Heart right ventricle (tissue), 16 donors: ENCODE data around the gene SPECC1. TPM values are rescaled to one million over a fixed set of nuclear protein-coding genes. Genes with fewer than 3 reads are reported as not detected.

Source experiments
- ATAC-seq, 8 donors: fragments of 200-7000 bp; cut with Tn5 transposase; one replicate each; pipeline ENCODE4 v1.9.1; 2020; ENCODE audit warnings: mild to moderate bottlenecking in 8 of 8, moderate library complexity in 8 of 8, moderate number of reproducible peaks in 1 of 8
- DNase-seq, 2 donors: peaks; one replicate each; pipeline ENCODE4 v3.0.0-alpha.2; 2020
- H3K27ac ChIP-seq, 10 donors: fragments of 200-600 bp; sonication (generic) in 2 of 10; one replicate each; pipeline versions ENCODE4 v1.5.0 to v1.8.0; 2020 to 2022; ENCODE audit warnings: mild to moderate bottlenecking in 3 of 10
- H3K27me3 ChIP-seq, 7 donors: fragments of 200-600 bp; one replicate each; pipeline ENCODE4 v1.8.0; 2021 to 2022; ENCODE audit warnings: mild to moderate bottlenecking in 2 of 7
- H3K36me3 ChIP-seq, 9 donors: fragments of 200-600 bp; sonication (generic) in 1 of 9; one replicate each; pipeline versions ENCODE4 v1.5.0 to v1.8.0; 2020 to 2022; ENCODE audit warnings: mild to moderate bottlenecking in 2 of 9
- H3K4me1 ChIP-seq, 9 donors: fragments of 200-600 bp; sonication (generic) in 1 of 9; one replicate each; pipeline versions ENCODE4 v1.5.0 to v1.8.0; 2020 to 2022; ENCODE audit warnings: mild to moderate bottlenecking in 4 of 9
- H3K4me3 ChIP-seq, 10 donors: fragments of 200-600 bp; sonication (generic) in 2 of 10; one replicate each; pipeline versions ENCODE4 v1.5.0 to v1.8.0; 2020 to 2022; ENCODE audit warnings: mild to moderate bottlenecking in 7 of 10, moderate library complexity in 2 of 10
- H3K9me3 ChIP-seq, 11 donors: fragments of 200-600 bp in 10 of 11; sonication (generic) in 2 of 11; one replicate each; pipeline versions ENCODE4 v1.5.0 to v1.8.0; 2013 to 2022; ENCODE audit warnings: mild to moderate bottlenecking in 2 of 11, control low read depth in 1 of 11, moderate library complexity in 1 of 11
- WGBS, 2 donors: extraction: QIAGEN DNeasy Blood & Tissue Kit; methylation state at CpG; one replicate each; pipeline ENCODE4 v1.1.7; 2013; ENCODE audit warnings: inconsistent platforms in 1 of 2; 5-methylcytosine and 5-hydroxymethylcytosine counted together
- intact Hi-C, 10 donors: fragments of 100-400 bp; cut with DNase I; formaldehyde crosslinking; loops; one replicate each; pipeline versions ENCODE4 v1.11.1 to v1.14.2; 2022
- polyA plus RNA-seq, 2 donors: library from polyadenylated mRNA; stranded (reverse); fragments of 200-250 nt; gene quantifications; one replicate each; pipeline ENCODE4 v1.2.3, GENCODE V29; 2013
- total RNA-seq, 10 donors: library from RNA; stranded (reverse); fragmentation: NEBNext Ultra II Directional in 3 of 10; extraction: Animal tissue kit (Norgen Biotek cat#: 25700) in 3 of 10; gene quantifications; one replicate each; pipeline versions ENCODE4 v1.2.1 to v1.2.4, GENCODE V29; 2021 to 2023
- TF ChIP-seq, protein P1 (sequence below), 9 donors: fragments of 200-600 bp; sonication (generic) in 2 of 9; IDR thresholded peaks; one replicate each; pipeline versions ENCODE4 v1.5.0 to v1.8.0; 2021 to 2022; ENCODE audit warnings: antibody characterized with exemption in 9 of 9, mild to moderate bottlenecking in 5 of 9, moderate library complexity in 1 of 9
- donor health status: Arrhythmogenic right ventricular cardiomyopathy.
- donor health status: ischemic (EF 13 %, LVEDD 7.1; RV severe dilation, severe dysfunction).
- donor health status: healthy with polysubstance abuse.
- donor health status: DM: no; HTN: yes; CAD: no.
- donor health status: DM: no; HTN: no; CAD: no.
- donor health status: ischemic (EF 25% LVEDD 6.9; RV normal size, moderate dysfunction).
- donor health status: ischemic (EF 25% LVEDD 5.7; RV mildly dilated, moderate dysfunction).
- donor health status: healthy.
- donor health status: DM: yes; HTN: yes; CAD: no.
- donor health status: Ischemic cardiomyopathy.
- donor health status: ischemic (EF 35%, LVEDD 5.7; RV mildly dilated, moderate dysfunction).
- donor health status: nonischemic (EF 11% LVEDD 7.7; RV severe dilation, severe dysfunction).
- donor health status: DM: yes; HTN: yes; CAD: no.
- donor health status: PGD.
- donor health status: ischemic (EF 29% LVEDD 5.4; RV normal size, mild dysfunction).
- donor health status: nonischemic (EF 23%, LVEDD 6.1; RV moderate dilation, normal function).

The SPECC1 gene
- total and polyA plus RNA-seq, 12 donors = 2.9 to 15.2 (median 8.5) TPM

DNA sequence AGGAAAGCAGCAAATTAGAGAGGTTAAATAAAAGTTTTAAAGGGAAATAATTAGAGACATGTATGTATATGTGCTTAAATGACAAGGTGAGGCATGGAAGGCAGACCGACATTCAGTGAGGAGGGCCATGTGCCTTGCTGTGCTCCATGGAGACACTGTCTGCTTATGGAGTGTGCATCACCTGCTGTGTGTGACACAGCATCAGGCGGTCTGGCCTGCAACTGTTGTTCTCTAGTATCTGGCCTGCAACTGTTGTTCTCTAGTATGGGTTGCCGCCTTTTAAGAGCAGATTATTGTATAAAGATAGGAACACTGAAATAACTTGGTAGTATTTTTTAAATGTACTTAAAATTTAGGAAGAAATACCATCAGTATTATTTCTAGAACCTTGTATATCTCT, 233.1 kb downstream of the SPECC1 start:
- TF ChIP-seq, protein P1, sequence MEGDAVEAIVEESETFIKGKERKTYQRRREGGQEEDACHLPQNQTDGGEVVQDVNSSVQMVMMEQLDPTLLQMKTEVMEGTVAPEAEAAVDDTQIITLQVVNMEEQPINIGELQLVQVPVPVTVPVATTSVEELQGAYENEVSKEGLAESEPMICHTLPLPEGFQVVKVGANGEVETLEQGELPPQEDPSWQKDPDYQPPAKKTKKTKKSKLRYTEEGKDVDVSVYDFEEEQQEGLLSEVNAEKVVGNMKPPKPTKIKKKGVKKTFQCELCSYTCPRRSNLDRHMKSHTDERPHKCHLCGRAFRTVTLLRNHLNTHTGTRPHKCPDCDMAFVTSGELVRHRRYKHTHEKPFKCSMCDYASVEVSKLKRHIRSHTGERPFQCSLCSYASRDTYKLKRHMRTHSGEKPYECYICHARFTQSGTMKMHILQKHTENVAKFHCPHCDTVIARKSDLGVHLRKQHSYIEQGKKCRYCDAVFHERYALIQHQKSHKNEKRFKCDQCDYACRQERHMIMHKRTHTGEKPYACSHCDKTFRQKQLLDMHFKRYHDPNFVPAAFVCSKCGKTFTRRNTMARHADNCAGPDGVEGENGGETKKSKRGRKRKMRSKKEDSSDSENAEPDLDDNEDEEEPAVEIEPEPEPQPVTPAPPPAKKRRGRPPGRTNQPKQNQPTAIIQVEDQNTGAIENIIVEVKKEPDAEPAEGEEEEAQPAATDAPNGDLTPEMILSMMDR (IDR thresholded peaks at IDR 0.05) = no peak
- Histone ChIP-seq H3K27ac (no peak overlapping the region), H3K27me3 (no peaks in the 10 kb centered on the region), H3K4me3 (no peak overlapping the region), H3K9me3 (no peaks in the 10 kb centered on the region), H3K36me3 (peaks cover 0 to 40% (median 0%) of the 10 kb centered on the region in 9 donors), H3K4me1 (no peaks in the 10 kb centered on the region)
- no peak for DNase-seq
- WGBS, 2 donors = 95 to 99% methylated on average over 3 of the region's 3 CpGs
- intact Hi-C loops = loop anchor here in 1 of 10 donors (5.0 kb wide), 1 partner anchor 75 kb away; no protein-coding TSS in a partner anchor
- no peak for ATAC-seq

DNA sequence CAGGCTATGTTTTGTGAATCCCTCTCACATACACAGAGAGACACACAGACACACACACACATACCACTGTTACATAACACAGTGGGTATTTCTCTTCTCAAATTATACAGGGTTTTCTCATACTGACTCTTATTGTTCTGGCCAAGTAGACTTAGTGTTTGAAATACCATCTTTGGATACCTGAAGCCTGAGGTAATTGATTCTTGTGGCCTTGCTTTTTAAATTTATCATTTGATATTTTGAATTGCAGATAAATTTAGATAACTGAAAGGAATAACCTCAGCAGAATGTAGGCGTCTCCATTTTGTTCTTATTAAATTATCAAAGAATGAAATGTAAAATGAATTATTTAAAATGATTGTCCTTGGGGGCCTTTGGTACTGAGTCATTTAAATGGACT, 234.4 kb downstream of the SPECC1 start:
- DNase-seq (no peak), ATAC-seq (no peak)
- H3K36me3 ChIP-seq = peaks cover 0 to 47% (median 0%) of the 10 kb centered on the region in 9 donors
- no peaks in the 10 kb centered on the region for H3K4me1 ChIP-seq
- intact Hi-C loops = loop anchor here in 1 of 10 donors (5.0 kb wide), 1 partner anchor 74 kb away; no protein-coding TSS in a partner anchor
- TF ChIP-seq, protein P1 (IDR thresholded peaks at IDR 0.05) = no peak
- no peaks in the 10 kb centered on the region for H3K27me3 ChIP-seq
- no peak overlapping the region for H3K27ac ChIP-seq
- peaks cover 0 to 2% (median 0%) of the 10 kb centered on the region in 11 donors for H3K9me3 ChIP-seq
- 89 to 90% methylated on average over 1 of the region's 1 CpG for WGBS, 2 donors
- H3K4me3 ChIP-seq = no peak overlapping the region

- H3K27ac ChIP-seq = no peak overlapping the region
- H3K36me3 ChIP-seq = peaks cover 0 to 54% (median 0%) of the 10 kb centered on the region in 9 donors
- TF ChIP-seq, protein P1 (IDR thresholded peaks at IDR 0.05) = no peak
- no peak overlapping the region for H3K4me3 ChIP-seq
- no peaks in the 10 kb centered on the region for H3K27me3 ChIP-seq
- H3K9me3 ChIP-seq = peaks cover 0 to 13% (median 0%) of the 10 kb centered on the region in 11 donors
- intact Hi-C loops = loop anchor here in 1 of 10 donors (5.0 kb wide), 1 partner anchor 73 kb away; no protein-coding TSS in a partner anchor
- DNase-seq = no peak
- WGBS, 2 donors = 91 to 95% methylated on average over 1 of the region's 1 CpG
- H3K4me1 ChIP-seq = no peaks in the 10 kb centered on the region
- ATAC-seq = no peak
Measured at GRCh38 chr17:20244671-20245070, 235.5 kb downstream of the SPECC1 start.

DNA sequence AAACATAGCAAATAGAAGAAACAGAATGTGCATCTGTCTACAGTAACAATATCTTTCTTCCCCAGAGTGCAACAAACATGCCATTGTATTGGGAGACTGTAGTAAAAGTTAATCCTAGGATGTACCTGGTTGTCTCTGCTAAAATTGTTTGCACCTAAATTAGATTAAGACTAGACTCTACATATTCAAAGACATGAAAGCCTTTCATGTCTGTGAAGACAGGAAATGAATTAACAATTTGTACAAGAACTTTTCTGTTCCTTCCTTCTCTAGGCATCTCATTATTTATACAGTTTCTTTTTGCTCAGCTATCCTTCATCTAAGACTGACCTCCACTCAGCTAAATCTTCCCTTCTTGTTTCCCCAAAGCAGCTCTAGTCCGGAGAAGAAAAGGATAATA, 237.5 kb downstream of the SPECC1 start:
- 88% methylated on average over 1 of the region's 1 CpG for WGBS, 2 donors
- DNase-seq = no peak
- H3K4me3 ChIP-seq = no peak overlapping the region
- H3K36me3 ChIP-seq = peaks cover 0 to 55% (median 0%) of the 10 kb centered on the region in 9 donors
- H3K9me3 ChIP-seq = peaks cover 0 to 20% (median 2%) of the 10 kb centered on the region in 11 donors
- no peak for ATAC-seq
- H3K27me3 ChIP-seq = no peaks in the 10 kb centered on the region
- no peaks in the 10 kb centered on the region for H3K4me1 ChIP-seq
- no peak overlapping the region for H3K27ac ChIP-seq
- TF ChIP-seq, protein P1 (IDR thresholded peaks at IDR 0.05) = no peak
- intact Hi-C loops = no loop called here
